Measurements from ENCODE around the gene ARSG.
A peak's percentile ranks its signal among the peaks of the same experiment; 100 is the strongest.
"Not testable (repeated sequence)": the region's sequence is repeated elsewhere in the genome, so short reads cannot be mapped to it uniquely, and the experiment has no call there.

Gene ARSG

DNA sequence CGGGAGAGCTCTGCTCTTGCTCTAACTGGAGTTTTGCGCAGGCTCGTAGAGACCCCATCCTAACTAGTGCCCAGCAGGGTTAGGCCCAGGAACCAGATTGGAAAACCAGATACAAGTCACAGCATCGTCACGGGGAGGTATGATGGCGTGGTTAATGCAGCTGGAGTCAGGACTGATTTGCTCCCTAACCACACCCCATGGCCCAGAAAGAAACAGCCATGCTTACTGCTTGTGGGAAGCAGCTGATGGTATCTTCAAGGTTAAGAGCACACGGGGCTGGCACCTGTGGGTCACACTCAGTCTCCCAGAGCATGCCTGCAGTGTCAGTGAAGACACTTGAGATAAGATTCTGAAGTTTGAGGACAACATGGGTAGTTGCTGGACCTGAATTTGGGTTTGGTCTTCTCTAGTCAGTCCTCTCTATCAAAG lies 105.8 kb downstream of the ARSG start:
- DNase-seq (ENCODE audit: low read depth) = no peak

DNA sequence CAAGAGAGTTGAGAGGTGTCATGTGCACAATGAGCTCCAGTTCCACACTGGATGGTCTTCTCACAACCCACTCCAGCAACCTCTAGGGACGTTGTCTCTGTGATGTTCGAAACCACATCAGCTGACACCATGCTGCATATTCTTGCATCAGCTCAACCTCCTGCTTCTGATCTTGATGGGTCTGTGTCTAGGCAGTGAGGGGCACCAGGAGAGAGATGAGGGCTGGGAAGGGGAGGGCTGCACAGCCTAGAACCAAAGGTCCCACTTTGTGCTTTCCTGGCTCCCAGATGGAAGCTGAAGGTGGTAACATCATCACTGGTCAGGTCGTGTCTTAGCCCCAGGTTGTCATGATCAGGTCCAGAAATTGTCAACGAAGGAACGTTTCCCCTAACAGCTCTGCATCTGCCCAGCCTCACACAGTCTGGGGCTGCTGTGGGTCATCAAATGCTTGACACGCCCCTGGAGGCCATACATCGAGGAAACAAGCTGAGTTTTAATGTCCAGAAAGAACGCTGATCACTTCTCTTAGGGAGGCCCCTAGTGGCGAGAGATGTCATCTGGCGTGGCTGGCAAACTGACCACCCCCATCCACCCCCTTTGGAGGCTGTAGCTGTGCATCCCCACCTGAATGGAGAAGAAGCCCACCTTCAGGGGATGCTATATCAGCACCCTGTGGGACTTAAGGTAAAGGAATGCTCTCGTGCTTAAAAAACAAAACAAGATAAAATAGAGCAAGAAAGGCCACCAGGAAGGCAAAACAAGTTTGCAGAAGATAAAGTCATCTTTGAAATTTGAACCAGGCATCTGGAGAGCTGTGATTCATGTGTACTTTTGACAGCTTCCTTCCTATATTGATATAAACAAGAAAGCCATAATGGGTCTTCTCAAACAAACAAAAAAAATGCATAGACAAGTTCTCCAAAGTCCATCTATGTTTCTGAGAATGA lies 107.7 kb downstream of the ARSG start:
- DNase-seq (ENCODE audit: low read depth) = peak; percentile 50

DNA sequence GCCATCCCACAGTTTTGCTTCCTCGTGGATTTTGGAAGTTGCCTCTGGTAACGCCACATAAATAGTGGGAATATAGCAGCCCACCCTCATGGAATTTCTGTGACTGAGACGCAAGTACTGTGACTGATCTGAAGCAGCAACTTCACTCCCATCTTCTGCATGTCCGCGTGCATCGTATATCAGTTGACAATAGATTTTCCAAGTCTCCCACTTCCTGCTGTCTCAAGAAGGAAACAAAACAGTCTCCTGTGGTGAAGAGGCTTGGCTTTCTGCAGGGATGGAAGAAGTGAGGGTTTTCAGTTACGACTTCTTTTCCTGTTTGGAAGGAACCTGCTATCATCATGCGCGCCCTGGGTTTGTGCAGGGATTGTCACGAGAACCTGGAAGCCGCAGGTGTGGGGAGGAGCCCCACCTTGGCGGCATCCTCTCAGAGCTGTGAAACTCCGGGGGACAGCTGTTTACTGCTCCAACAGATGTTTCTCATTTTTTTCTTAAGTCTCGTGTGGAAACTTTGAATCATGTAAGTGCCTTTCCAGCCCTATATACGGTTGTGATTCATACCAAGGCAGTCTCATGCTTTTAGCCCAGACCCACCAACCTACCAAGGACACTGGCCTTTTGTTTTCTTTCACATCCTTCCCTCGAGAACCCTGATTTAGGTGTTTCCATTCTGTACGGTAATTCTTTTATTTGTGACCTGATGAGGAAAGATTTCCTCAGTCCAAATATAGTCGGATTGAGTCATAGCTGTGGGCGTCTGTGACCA lies 108.5 kb downstream of the ARSG start:
- DNase-seq (ENCODE audit: low read depth) = no peak

DNA sequence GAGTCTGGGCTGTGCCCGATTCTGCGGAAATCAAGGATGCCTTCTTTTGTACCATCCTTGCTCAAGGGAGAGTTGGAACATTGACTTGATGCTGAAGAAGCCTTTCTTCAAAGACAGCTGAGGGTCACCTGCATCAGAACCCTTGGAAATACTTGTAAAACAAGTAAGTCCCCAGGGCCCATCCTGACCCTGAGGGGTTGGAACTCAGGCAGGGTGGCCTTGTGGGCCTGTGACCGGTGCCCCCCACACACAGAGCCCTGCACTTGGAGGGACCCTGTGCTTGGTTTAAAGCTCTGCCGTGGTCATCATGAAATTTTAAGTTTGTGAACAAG lies 109.1 kb downstream of the ARSG start:
- DNase-seq (ENCODE audit: low read depth) = no peak

DNA sequence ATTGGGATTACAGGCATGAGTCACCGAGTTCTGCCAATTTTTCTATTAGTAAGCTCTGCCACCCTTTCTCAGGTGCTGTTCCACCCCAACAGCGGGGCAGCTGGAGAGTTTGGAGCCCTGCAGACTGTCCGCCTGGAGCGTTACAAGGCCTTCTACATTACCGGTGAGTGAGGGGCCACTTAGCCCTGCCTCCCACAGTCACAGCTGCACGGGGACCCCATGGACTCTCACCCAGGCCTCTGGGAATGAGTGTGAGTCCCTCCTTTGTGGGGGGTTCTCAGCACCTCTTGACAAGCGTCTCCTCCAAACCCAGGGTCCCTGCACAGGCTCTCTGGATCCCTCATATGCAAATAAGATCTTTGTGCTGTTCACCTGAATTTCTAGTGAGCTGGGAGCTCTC lies 110.0 kb downstream of the ARSG start:
- DNase-seq (ENCODE audit: low read depth) = no peak

DNA sequence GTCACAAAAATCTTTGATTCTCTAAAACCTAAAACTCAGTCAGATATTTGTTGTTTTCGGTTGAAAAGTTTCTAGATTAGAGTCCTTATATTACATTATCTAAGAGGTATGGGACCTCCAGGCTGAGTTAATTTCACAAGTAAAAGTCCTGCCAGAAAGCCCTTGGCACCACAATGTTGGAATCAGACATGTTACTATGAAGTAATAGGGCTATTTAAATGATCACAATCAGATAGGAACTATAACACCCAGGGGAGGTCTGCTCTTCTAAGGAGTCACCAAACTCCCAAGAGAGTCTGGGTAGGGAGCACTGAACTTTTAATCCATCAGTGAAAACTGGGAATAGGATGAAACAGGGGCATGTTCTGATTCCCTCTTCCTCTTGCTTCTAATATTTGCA lies 111.8 kb downstream of the ARSG start:
- no peak for DNase-seq (ENCODE audit: low read depth)

DNA sequence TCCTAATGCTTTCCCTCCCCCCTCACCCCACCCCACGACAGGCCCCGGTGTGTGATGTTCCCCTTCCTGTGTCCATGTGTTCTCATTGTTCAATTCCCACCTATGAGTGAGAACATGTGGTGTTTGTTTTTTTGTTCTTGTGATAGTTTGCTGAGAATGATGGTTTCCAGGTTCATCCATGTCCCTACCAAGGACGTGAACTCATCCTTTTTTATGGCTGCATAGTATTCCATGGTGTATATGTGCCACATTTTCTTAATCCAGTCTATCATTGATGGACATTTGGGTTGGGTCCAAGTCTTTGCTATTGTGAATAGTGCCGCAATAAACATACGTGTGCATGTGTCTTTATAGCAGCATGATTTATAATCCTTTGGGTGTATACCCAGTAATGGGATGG lies 112.5 kb downstream of the ARSG start:
- DNase-seq (ENCODE audit: low read depth) = not testable (repeated sequence)

DNA sequence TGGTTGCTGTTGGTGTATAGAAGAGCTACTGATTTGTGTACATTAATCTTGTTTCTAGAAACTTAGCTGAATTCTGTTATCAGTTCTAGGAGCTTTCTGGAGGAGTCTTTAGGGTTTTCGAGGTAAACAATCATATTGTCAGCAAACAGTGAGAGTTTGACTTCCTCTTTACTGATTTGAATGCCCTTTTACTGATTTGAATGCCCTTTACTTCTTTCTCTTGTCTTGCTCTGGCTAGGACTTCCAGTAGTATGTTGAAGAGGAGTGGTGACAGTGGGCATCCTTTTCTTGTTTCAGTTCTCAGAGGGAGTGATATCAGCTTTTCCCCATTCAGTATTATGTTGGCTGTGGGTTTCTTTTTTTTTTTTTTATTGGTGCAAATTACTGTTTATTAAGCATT lies 116.4 kb downstream of the ARSG start:
- not testable (repeated sequence) for DNase-seq (ENCODE audit: low read depth)

DNA sequence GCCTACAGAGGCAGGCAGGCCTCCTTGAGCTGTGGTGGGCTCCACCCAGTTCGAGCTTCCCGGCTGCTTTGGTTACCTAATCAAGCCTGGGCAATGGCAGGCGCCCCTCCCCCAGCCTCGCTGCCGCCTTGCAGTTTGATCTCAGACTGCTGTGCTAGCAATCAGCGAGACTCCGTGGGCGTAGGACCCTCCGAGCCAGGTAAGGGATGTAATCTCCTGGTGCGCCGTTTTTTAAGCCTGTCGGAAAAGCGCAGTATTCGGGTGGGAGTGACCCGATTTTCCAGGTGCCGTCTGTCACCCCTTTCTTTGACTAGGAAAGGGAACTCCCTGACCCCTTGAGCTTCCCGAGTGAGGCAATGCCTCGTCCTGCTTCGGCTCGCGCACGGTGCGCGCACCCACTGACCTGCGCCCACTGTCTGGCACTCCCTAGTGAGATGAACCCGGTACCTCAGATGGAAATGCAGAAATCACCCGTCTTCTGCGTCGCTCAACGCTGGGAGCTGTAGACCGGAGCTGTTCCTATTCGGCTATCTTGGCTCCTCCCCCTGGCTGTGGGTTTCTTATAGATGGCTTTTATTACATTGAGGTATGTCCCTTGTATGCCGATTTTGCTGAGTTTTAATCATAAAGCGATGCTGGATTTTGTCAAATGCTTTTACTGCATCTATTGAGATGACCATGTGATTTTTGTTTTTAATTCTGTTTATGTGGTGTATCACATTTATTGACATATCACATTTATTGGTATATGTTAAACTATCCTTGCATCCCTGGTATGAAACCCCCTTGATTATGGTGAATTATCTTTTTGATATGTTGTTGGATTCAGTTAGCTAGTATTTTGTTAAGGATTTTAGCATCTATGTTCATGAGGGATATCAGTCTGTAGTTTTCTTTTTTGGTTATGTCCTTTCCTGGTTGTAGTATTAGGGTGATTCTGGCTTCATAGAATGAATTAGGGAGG lies 122.6 kb downstream of the ARSG start:
- not testable (repeated sequence) for DNase-seq (ENCODE audit: low read depth)

DNA sequence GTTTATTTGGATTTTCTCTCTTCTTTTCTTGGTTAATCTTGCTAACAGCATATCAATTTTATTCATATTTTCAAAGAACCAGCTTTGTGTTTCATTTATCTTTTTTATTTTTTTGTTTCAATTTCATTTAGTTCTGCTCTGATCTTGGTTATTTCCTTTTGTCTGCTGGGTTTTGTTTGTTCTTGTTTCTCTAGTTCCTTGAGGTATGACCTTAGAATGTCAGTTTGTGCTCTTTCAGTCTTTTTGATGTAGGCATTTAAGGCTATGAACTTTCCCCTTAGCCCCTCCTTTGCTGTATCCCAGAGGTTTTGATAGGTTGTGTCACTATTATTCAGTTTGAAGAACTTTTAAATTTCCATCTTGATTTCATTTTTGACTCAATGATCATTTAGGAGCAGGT lies 123.6 kb downstream of the ARSG start:
- not testable (repeated sequence) for DNase-seq (ENCODE audit: low read depth)

DNA sequence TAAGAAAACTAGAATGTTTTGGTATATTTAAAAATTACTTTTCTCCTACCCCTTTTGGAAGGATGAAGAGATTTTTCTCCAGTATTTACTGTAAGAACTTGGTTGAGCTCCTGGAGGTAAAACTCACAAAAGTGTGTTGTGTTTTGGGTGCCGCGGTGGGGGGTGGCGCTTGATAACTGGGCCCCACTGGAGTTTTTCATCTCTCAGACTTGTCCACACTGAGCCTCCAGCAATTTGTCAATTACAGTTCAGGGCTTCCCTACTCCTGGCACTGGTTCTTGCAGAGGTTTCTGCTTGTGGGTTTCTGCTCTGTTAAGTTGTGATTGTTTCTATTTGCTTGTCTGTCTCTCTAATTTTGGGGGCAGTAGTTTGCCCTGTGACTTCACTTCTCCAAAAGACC lies 126.0 kb downstream of the ARSG start:
- no peak for DNase-seq (ENCODE audit: low read depth)

DNA sequence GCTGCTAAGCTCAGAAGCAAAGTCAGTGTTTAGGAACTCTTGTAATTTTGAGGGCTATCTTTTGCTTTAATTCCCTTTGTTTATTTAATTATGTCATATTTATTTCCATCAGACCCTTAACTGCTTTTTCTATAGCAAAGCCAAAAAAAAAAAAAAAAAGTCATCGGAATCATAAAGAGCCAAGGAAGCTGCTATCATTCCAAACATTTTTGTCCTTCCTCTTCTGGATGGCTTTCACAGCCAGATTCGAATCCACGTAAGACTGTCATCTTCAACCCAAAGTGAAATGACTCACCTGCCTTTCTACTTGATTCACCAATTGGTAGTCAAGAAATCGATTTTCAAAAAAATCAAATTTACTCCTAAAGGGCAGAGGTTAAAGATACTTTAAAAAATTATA lies 127.6 kb downstream of the ARSG start:
- no peak for DNase-seq (ENCODE audit: low read depth)

DNA sequence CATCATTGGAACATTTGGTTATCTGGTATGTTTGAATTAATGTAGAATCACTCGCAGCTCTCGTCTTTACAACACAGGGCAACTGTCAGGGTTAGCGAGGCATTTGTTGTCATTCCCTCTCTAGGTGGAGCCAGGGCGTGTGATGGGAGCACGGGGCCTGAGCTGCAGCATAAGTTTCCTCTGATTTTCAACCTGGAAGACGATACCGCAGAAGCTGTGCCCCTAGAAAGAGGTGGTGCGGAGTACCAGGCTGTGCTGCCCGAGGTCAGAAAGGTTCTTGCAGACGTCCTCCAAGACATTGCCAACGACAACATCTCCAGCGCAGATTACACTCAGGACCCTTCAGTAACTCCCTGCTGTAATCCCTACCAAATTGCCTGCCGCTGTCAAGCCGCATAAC lies 128.8 kb downstream of the ARSG start:
- no peak for DNase-seq (ENCODE audit: low read depth)

DNA sequence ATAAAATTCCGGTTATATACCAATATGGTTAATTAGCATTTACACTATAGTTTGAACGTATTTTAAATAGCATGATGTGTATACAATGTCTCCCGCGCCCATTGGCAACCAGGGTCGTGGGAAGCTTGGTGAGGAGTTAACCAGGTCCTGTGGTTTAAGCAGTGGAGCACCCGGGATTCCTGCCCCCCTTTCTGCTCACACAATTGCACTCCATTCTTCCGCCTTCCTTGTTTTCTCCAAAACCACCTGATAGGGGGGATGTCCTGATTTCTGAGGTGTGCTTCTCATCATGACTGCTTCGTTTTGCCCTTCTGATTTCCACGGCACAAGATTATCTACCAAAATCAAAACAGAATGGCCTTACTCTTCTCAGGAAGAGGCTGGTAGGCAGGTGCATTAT lies 130.2 kb downstream of the ARSG start:
- DNase-seq (ENCODE audit: low read depth) = no peak

DNA sequence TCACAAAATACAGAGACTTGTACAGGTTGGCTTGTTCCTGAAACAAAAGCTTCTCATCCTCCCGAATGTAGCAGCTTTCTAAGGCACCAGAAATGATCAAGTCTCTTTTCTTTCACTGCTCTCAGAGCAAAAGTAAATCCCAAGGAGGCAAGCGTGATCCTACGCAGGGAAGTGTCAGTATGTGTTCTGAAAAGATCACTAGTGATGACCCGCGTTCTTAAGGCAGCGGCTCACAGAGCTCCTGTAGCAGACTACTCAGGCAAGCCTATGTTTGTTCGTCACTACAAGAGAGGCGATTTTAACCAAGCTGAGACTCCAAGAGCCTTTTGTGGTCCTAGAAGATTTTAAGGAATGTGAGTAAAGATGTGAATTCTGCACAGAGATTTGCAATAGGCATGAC lies 131.5 kb downstream of the ARSG start:
- no peak for DNase-seq (ENCODE audit: low read depth)

DNA sequence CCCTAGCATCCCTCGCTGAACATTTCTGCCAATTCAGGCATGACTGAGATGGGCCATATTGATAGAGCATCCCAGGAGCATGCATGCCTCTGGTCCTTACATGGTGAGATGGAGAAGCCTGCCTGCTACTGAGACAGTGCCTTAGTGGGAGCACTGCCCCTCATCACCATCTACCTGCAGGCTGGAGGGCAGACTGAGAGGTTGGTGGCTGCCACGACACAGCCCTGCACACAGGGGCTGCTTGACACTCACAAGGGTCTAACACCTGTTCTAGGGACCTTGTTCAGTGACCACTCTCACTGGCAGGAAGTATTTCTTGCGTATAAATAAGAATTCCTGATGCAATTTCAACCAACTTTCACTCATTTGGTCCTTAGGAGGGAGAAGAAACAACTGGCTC lies 132.0 kb downstream of the ARSG start:
- DNase-seq (ENCODE audit: low read depth) = no peak

DNA sequence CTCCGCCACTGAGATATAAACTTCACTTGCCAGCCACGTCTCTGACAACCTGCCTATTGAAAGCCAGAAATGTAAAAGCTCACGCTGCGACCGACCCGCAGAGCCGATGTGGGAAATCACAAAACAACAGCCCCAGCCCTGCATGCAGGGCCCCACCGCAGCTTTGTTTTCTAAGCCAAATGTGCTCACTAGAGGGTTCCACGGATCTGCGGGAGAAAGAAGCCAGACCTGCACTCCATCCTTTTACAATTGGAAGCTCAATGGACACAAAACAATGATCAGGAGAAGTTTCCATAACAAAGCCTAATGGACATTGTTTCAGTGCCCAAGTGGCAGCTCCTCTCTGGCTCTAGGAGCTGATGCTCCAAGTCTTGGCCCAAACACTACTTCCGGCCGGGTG lies 132.9 kb downstream of the ARSG start:
- no peak for DNase-seq (ENCODE audit: low read depth)

DNA sequence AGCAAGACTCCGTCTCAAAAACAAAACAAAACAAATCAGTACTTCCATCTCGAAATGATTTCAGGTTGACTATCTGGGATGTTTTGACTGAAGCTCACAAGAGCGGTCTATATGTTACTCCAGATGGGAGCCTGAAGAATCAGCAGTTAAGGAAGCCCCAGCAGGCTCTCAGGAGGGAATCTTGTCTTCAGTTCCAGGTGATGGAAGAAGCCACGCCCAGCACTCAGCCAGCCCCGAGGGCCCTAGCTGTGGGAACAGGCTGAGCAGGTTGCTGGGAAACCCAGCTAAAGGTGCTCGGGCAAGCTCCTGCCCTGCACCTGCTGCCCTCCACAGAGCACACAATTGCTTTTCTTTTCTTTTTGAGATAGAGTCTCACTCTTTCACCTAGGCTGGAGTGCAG lies 133.6 kb downstream of the ARSG start:
- DNase-seq (ENCODE audit: low read depth) = no peak

DNA sequence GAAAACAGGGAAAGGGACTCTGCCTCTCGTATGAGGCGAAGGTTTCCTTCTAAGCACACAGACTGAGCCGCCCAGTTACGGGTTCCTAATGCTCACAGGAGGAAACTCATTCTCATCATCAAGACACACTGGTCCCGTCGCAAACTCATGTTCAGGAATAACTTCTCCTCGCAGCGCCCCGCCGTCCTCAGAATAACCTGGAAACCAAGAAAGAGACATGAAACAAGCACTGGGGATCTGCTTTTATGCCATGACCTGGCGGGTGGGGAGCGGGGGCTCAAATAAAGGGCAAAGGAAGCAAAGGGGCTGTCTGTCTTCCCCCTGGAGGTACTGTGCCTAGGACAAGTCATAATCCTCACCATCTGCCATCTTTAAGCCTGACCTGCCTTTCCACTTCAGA lies 134.7 kb downstream of the ARSG start:
- no peak for DNase-seq (ENCODE audit: low read depth)

DNA sequence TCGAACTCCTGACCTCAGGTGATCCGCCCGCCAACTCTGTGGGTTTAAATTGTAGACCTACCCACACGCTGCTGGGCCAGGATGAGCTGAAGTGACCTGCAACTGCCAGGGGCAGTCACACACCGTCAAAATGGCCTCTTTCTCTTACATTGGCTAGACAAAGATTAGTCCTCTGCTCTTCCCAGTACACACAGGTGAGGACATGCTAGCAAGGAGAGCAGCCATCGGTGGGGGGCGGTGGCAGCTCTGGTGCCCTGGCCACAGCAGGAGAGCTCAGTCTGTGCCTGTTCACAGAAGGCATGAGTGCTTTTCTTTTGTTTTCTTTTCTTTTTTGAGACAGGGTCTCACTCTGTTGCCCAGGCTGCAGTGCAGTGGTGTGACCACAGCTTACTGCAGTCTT lies 136.3 kb downstream of the ARSG start:
- DNase-seq (ENCODE audit: low read depth) = no peak

DNA sequence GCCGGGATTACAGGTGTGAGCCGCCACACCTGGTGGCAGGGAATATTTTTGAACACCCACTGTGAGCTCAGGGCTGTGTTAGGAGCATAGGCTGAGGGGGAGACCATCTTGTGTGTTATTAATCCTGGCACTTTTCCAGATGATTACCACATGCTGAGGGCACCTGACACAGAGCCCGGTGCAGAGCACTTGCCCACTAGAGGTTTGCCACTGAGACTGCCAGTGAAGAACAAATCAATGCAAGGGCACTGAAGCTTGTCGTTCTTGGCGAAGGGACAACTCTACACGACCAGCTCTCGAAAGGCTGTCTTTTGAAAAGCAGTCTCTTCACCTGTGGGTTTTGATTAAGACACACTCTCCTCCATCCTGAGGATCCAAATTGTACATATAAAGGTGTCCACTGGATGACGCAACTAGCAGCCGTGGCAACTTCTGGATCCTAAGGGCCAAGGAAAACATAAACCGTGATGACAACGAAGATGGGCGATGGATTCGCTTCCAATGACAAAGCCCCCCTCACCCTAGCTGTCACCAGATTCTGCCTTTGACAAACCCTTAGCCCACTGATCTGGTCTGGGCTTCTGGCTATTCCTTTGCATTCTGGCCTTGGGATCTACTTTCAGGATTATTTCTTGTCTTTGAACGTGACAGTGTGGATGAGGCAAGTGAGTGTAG lies 137.3 kb downstream of the ARSG start:
- DNase-seq (ENCODE audit: low read depth) = no peak

DNA sequence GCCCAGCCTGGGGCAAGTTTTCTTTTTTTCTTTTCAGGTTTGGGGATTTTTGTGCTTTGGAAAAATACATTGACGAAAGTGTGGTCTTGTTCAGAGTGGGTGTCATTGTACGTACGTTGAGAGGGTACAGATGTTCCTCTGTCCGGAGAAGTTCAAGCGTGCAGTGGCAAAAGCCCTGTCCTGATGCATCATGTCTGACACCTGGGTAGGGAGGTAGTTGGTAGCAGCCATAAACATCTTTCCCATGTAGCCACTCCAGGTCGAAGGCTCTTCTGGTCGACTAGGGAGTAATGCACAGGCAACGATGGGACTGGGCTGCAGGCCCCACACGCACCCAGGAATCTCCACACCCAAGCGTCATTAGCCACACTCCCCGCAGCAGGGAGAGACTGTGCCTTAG lies 138.6 kb downstream of the ARSG start:
- no peak for DNase-seq (ENCODE audit: low read depth)

All from HS-5 (cell line).